GM18519 (cell line): ENCODE measurements around the gene ISLR.

ENCODE experiments used
- ATAC-seq: cut with Tn5 transposase; IDR thresholded peaks from one replicate; pipeline ENCODE4 v1.9.1; 2021; ENCODE audit warnings: mild to moderate bottlenecking, moderate library complexity; ENCODE audit not compliant: unreplicated experiment, low FRiP score

ISLR gene

DNA sequence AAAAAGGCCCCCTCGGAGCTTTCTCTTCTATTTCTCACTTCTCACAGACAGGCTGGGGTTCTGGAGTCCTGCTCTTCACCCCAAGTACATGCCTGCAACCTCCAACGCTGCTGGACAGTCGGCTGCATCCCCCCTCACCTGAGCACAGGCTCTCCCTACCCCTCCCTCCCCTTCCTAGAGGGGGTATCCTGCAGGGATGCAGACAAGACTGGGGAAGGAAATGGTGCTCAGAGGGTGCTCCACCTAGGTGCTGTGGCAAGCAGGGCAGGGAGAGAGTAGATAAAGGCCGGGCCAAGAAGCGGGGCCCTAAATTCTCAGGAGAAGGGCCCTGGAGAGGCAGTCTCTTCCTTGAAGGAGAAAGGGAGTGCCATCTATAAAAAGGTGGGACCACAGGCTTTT is 36.0 kb downstream of the ISLR start:
- no peak for ATAC-seq

DNA sequence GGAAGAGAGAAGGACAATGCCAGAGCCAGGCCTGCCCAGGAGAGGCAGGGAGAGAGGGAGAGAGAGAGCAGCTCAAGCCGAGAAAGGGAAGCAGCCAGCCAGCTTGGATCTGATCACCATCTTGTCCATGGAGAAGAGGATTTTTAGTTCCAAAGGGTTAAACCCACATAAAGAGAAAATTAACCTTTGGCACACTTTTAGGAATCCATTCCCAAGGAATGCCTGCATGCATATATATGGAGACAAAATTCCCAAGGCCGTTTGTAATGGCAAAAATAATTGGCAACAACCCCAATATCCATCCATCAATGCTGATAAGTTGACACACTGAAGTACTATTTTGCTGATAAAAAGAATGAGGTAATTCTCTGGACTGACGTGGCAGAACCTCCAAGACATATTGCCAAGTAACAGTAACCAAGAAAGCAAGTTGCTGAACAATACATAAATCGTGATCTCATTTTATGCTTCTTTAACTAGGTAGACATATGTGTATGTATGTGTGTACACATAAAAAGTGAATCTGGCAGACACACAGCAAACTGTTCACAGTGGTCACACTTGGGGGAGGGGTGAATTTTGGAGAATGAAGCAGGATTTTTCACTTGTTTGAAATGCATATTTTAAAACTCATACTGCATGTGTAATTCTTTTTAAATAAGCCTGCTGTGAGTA is 36.6 kb downstream of the ISLR start:
- no peak for ATAC-seq

GRCh38 chr15:74210729-74211128 is 37.2 kb downstream of the ISLR start:
- no peak for ATAC-seq

GRCh38 chr15:74211656-74212055 is 38.1 kb downstream of the ISLR start:
- no peak for ATAC-seq

GRCh38 chr15:74212494-74212893 is 39.0 kb downstream of the ISLR start:
- no peak for ATAC-seq

- no peak for ATAC-seq
Measured at GRCh38 chr15:74213858-74214284, 40.4 kb downstream of the ISLR start.

GRCh38 chr15:74214324-74215021 is 41.0 kb downstream of the ISLR start:
- ATAC-seq: no peak

DNA sequence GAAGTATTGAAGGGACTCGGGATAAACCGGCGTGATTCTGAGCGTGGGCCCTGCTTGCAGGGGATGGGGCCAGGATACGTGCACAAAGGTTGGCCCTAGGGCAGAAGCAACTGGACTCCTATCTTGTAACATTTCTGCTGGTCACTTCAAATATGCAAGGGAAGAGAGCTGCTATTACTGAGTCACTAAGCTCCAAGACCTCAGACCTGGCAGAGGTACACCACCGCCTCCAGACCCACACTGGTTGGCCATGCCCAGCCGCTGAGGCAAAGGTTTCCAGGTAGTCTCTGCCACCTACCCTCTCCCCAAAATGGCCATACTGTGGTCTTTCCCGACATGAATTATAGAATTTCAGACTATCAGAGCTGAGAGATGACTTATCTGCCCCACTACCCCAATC is 42.4 kb downstream of the ISLR start:
- ATAC-seq: no peak

DNA sequence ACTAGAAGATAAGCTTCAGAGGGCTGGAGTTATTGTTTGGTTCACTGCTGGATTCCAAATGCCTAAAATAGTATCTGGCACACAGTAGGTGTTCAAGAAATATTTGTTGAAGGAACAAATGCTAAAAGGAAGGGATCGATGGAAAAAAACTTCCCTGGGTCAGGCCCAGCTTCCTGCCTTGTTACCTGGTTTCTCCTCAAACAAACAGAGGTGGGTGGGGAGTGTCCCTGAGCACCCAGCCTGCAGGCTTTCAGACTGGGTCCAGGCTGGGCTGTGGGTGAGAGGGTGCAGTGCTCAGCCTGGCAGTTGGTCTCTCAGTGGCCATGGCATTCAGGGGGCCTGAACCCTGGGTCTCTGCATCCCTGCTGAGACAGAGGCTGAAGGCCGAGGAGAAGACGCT is 43.4 kb downstream of the ISLR start:
- no peak for ATAC-seq

- no peak for ATAC-seq
Measured at GRCh38 chr15:74217907-74218885, 44.7 kb downstream of the ISLR start.

DNA sequence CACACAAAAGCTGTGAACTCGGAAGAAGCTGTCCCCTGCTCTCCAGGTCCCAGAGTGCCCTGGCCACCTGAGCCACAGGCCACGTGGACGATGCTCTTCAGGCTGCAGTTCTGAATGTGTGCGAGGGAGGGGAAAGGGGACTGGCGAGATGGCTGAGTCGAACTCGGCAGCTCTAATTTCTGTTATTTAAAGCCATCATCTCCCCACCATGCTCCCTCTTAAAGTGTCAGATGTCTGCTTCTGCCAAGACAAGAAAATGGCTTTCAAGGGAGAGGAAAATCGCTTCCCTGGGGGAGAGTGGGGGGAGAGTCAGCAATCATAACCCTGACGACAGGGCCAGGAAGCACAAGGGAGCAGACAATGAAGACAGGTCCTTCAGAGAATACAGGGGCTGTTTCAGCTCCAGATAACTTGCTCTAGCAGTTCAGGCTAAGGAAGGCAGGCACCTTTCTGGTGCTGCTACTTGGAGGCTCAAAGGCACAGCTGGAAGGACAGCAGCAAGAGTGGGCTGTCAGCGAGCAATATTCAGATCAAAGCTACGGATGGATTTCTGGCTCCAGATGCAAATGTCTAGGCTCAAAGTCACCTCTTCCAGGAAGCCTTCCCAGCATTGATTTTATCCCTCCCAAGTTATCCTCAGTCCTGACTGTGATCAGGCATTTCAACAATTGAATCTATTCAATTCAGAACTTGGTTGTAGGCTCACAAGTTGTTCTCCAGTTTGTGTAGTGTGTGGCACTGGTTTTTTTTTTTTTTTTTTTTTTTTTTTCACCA is 47.2 kb downstream of the ISLR start:
- ATAC-seq: no peak

DNA sequence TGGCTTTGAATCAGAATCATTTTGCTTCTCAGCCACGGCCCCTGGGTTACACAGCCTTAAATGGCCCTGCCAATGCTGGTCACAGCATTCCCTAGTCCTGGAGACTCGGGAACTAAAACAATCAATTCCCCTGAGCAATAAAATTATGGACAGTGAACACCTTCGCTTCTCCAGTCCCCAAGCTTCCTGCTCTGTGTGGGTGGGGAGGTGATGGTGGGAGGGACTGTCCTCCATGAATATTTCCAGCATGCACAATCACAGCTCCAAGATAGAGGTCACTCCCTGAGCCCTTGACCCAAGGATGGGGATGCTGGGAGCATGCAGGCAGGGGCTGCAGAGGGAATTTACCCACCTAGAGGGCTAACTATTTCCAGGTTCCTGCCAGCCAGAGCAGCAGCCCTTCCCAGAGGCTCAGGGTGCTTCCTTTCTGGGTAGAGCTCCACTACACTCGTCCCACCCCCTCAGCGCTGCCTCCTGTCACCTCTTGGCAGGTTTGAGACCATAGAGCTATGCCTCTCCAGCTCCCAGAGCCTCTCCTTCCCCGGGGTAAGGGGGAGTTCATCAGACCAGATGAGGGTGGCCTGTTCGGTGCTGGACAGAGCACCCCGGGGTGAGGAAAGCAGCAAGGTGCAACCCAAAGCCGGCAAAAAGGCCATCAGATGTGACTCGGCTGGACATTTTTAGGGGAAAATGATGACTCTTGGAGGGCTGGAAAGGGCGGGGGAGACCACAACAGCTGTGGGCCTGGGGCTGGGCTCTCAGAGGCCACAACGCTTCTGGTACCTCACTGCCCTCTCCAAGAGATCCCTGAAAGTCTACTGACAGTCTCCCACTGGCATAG is 48.1 kb downstream of the ISLR start:
- no peak for ATAC-seq

- no peak for ATAC-seq
Measured at GRCh38 chr15:74222240-74223119, 49.0 kb downstream of the ISLR start.

DNA sequence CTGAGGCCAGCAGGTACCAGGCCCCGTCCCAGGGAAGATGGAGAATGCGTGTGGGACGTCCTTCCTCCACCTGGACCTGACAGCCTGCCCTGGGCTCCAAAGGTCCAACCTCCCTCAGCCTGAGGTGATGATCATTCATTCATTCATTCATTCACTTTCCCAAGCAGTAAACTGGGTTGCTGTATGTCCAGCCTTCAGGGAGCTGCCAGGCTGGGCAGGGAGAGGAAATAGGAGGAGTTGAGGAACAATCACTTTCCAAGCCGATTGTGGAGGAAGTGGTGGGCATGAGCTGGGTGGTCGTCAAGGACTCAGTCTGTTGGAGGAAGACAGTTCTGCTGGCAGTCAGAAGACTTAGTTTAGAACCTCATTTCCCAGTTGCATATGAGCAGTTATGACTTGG is 52.4 kb downstream of the ISLR start:
- ATAC-seq: no peak
